H1 (cell line): ENCODE results near the gene GPR150. TPM values are rescaled to one million over a fixed set of nuclear protein-coding genes. Genes with fewer than 3 reads are reported as not detected.

Source experiments
- CTCF ChIA-PET: fragments of 300-600 bp; sonication (Branson Sonifier 250); formaldehyde crosslinking; loops from one replicate; lab custom pipeline; 2021; ENCODE audit not compliant: partially characterized antibody; lab: Charles Lee
- POLR2A ChIA-PET: fragments of 300-600 bp; sonication (Branson Sonifier 250); formaldehyde crosslinking; loops from one replicate; lab custom pipeline; 2021; ENCODE audit warnings: inconsistent platforms; ENCODE audit not compliant: partially characterized antibody; lab: Charles Lee
- DNase-seq, 2 experiments: peaks; one replicate each; pipeline versions ENCODE4 v3.0.0 to v3.0.0-alpha.2; 2010 to 2022; ENCODE audit warnings: low spot score in 2 of 2, low read depth in 1 of 2, mixed read lengths in 1 of 2
- FAIRE-seq: peaks from 2 replicates; lab custom pipeline; 2011; peaks lifted over from hg19 to GRCh38; lab: Jason Lieb, UNC
- H2AFZ ChIP-seq: 2 replicates; pipeline ENCODE4 v1.8.1; 2012; ENCODE audit warnings: low read length, inconsistent platforms
- H2AK5ac ChIP-seq: 2 replicates; pipeline ENCODE4 v1.6.1; 2013; ENCODE audit warnings: low read depth, low read length
- H2BK120ac ChIP-seq: replicated peaks from 2 replicates; pipeline ENCODE3; 2013; ENCODE audit warnings: low read depth, low read length, inconsistent platforms
- H2BK12ac ChIP-seq: 2 replicates; pipeline ENCODE4 v1.6.1; 2013; ENCODE audit warnings: low read depth, low read length
- H2BK15ac ChIP-seq: 2 replicates; pipeline ENCODE4 v1.6.1; 2013; ENCODE audit warnings: low read length
- H2BK20ac ChIP-seq: 2 replicates; pipeline ENCODE4 v1.6.1; 2013; ENCODE audit warnings: low read length
- H2BK5ac ChIP-seq: 2 replicates; pipeline ENCODE4 v1.6.1; 2013; ENCODE audit warnings: low read depth, low read length
- H3K14ac ChIP-seq: 2 replicates; pipeline ENCODE4 v1.6.1; 2013; ENCODE audit warnings: inconsistent platforms; ENCODE audit not compliant: insufficient read length
- H3K18ac ChIP-seq: 2 replicates; pipeline ENCODE4 v1.6.1; 2013; ENCODE audit warnings: low read length; ENCODE audit errors: extremely low read depth
- H3K23ac ChIP-seq: 2 replicates; pipeline ENCODE4 v1.6.1; 2013; ENCODE audit warnings: inconsistent platforms; ENCODE audit not compliant: insufficient read length
- H3K23me2 ChIP-seq: 2 replicates; pipeline ENCODE4 v1.6.1; 2013; ENCODE audit warnings: low read depth, low read length
- H3K27ac ChIP-seq: 2 replicates; pipeline ENCODE4 v1.6.1; 2011; ENCODE audit warnings: low read depth, low read length, inconsistent platforms
- H3K27me3 ChIP-seq, 4 experiments: replicated peaks in 1 of 4; 1 replicate in 1 of 4; 2 replicates in 3 of 4; pipeline versions ENCODE4 v1.6.1 to v1.8.1; 2011 to 2013; ENCODE audit warnings: low read length in 3 of 4, mild to moderate bottlenecking in 3 of 4, inconsistent platforms in 2 of 4, mixed read lengths in 2 of 4, moderate library complexity in 1 of 4; ENCODE audit not compliant: control insufficient read depth in 3 of 4, insufficient read depth in 3 of 4; ENCODE audit errors: extremely low read depth in 1 of 4
- H3K36me3 ChIP-seq, 4 experiments: 2 replicates each; pipeline versions ENCODE4 v1.6.1 to v1.8.1; 2011 to 2013; ENCODE audit warnings: mild to moderate bottlenecking in 4 of 4, low read length in 3 of 4, moderate library complexity in 2 of 4, control low read depth in 1 of 4, inconsistent platforms in 1 of 4; ENCODE audit not compliant: insufficient read depth in 4 of 4, control insufficient read depth in 2 of 4
- H3K4ac ChIP-seq: replicated peaks from 2 replicates; pipeline ENCODE3; 2013; ENCODE audit warnings: low read length, low read depth, mixed read lengths, inconsistent platforms; ENCODE audit not compliant: insufficient read length
- H3K4me1 ChIP-seq, 4 experiments: replicated peaks in 1 of 4; 1 replicate in 1 of 4; 2 replicates in 3 of 4; pipeline versions ENCODE4 v1.6.1 to v1.8.1; 2011 to 2013; ENCODE audit warnings: low read length in 3 of 4, inconsistent platforms in 2 of 4, mixed read lengths in 1 of 4; ENCODE audit not compliant: insufficient read depth in 4 of 4, control insufficient read depth in 3 of 4
- H3K4me2 ChIP-seq, 2 experiments: 2 replicates each; pipeline versions ENCODE4 v1.6.1 to v1.8.1; 2011 to 2013; ENCODE audit warnings: low read depth in 2 of 2, low read length in 2 of 2, control low read depth in 1 of 2, inconsistent platforms in 1 of 2, mild to moderate bottlenecking in 1 of 2; ENCODE audit not compliant: insufficient read depth in 1 of 2
- H3K4me3 ChIP-seq, 4 experiments: fragments of 200-600, 300-600 bp in 1 of 4; sonication (generic), shearing (Covaris generic), sonication (Bioruptor Twin) in 1 of 4; 2 replicates each; pipeline versions ENCODE4 v1.5.1 to v1.8.1; 2011 to 2016; ENCODE audit warnings: low read length in 4 of 4, low read depth in 3 of 4, control low read depth in 2 of 4, inconsistent platforms in 2 of 4, mild to moderate bottlenecking in 2 of 4, mixed read lengths in 1 of 4, moderate library complexity in 1 of 4; ENCODE audit not compliant: insufficient read depth in 2 of 4; ENCODE audit errors: extremely low read depth in 1 of 4
- H3K56ac ChIP-seq: replicated peaks from 2 replicates; pipeline ENCODE3; 2013; ENCODE audit warnings: low read depth, mild to moderate bottlenecking, mixed read lengths, low read length, inconsistent platforms; ENCODE audit not compliant: insufficient read length
- H3K79me1 ChIP-seq: 2 replicates; pipeline ENCODE4 v1.6.1; 2013; ENCODE audit warnings: low read depth, low read length, control low read depth
- H3K79me2 ChIP-seq, 2 experiments: 2 replicates each; pipeline versions ENCODE4 v1.6.1 to v1.8.1; 2012 to 2013; ENCODE audit warnings: low read length in 2 of 2, mild to moderate bottlenecking in 2 of 2, inconsistent platforms in 1 of 2; ENCODE audit not compliant: insufficient read depth in 2 of 2, control insufficient read depth in 1 of 2
- H3K9ac ChIP-seq, 4 experiments: replicated peaks in 1 of 4; 1 replicate in 1 of 4; 2 replicates in 3 of 4; pipeline versions ENCODE4 v1.6.1 to v1.8.1; 2011 to 2013; ENCODE audit warnings: low read depth in 3 of 4, low read length in 3 of 4, control low read depth in 2 of 4, mild to moderate bottlenecking in 2 of 4, moderate library complexity in 2 of 4, inconsistent platforms in 1 of 4; ENCODE audit errors: extremely low read depth in 1 of 4
- H3K9me3 ChIP-seq, 2 experiments: 2 replicates each; pipeline versions ENCODE4 v1.6.1 to v1.8.1; 2012 to 2013; ENCODE audit warnings: mild to moderate bottlenecking in 2 of 2, moderate library complexity in 2 of 2, control low read depth in 1 of 2, inconsistent platforms in 1 of 2, low read depth in 1 of 2, low read length in 1 of 2, mixed read lengths in 1 of 2; ENCODE audit not compliant: insufficient read depth in 2 of 2
- H4K20me1 ChIP-seq, 2 experiments: replicated peaks in 1 of 2; 2 replicates each; pipeline versions ENCODE3 to v1.8.1; 2011 to 2013; ENCODE audit warnings: inconsistent platforms in 2 of 2, low read length in 2 of 2, mild to moderate bottlenecking in 1 of 2; ENCODE audit not compliant: insufficient read depth in 2 of 2, control insufficient read depth in 1 of 2
- H4K5ac ChIP-seq: 2 replicates; pipeline ENCODE4 v1.6.1; 2013; ENCODE audit warnings: low read length, low read depth, mixed read lengths, inconsistent platforms; ENCODE audit not compliant: insufficient read length
- H4K8ac ChIP-seq: 2 replicates; pipeline ENCODE4 v1.8.0; 2013; ENCODE audit warnings: mild to moderate bottlenecking, moderate library complexity, low read length, inconsistent platforms; ENCODE audit not compliant: insufficient read depth; ENCODE audit errors: extremely low read depth
- H4K91ac ChIP-seq: replicated peaks from 2 replicates; pipeline ENCODE3; 2013; ENCODE audit warnings: low read length, mixed read lengths, inconsistent platforms; ENCODE audit not compliant: insufficient read length
- ATF2 ChIP-seq: IDR thresholded peaks from 2 replicates; pipeline ENCODE4 v1.6.1; 2012; ENCODE audit warnings: low read length, inconsistent platforms
- BCL11A ChIP-seq, 2 experiments: IDR thresholded peaks; one replicate each; pipeline ENCODE4 v1.6.1; 2011; ENCODE audit warnings: low read depth in 2 of 2, low read length in 2 of 2, mild to moderate bottlenecking in 2 of 2
- CREB1 ChIP-seq: IDR thresholded peaks from 2 replicates; pipeline ENCODE4 v1.6.1; 2012; ENCODE audit warnings: inconsistent platforms
- CTCF ChIP-seq, 3 experiments: IDR thresholded peaks; 1 replicate in 2 of 3; 2 replicates in 1 of 3; pipeline versions ENCODE4 v1.5.1 to v1.6.1; 2011; ENCODE audit warnings: low read length in 3 of 3, mild to moderate bottlenecking in 3 of 3, inconsistent platforms in 2 of 3, low read depth in 1 of 3, moderate library complexity in 1 of 3; ENCODE audit not compliant: insufficient read depth in 1 of 3; ENCODE audit errors: control extremely low read depth in 1 of 3
- POLR2AphosphoS5 ChIP-seq: IDR thresholded peaks from 2 replicates; pipeline ENCODE4 v1.6.1; 2011; ENCODE audit warnings: low read depth, low read length
- SIN3A ChIP-seq, 2 experiments: IDR thresholded peaks in 1 of 2; conservative IDR thresholded peaks in 1 of 2; 2 replicates each; pipeline ENCODE4 v1.6.1; 2011 to 2012; ENCODE audit warnings: low read length in 2 of 2, improper control_type of control experiment in 1 of 2, low read depth in 1 of 2, mild to moderate bottlenecking in 1 of 2
- SUZ12 ChIP-seq: fragments of 200-600 bp; sonication (generic); IDR thresholded peaks from 2 replicates; pipeline ENCODE4 v1.6.1; 2012; ENCODE audit warnings: mild to moderate bottlenecking, inconsistent platforms, low read length, moderate library complexity, mixed read lengths
- TBP ChIP-seq: IDR thresholded peaks from 2 replicates; pipeline ENCODE4 v1.6.1; 2011; ENCODE audit warnings: low read depth, low read length, improper control_type of control experiment
- WGBS, 2 experiments: shearing (Covaris generic) in 1 of 2; methylation state at CpG; one replicate each; pipeline versions ENCODE4 v1.1.6 to v1.1.7; 2013 to 2015; ENCODE audit warnings: low lambda C conversion rate in 2 of 2, mixed read lengths in 2 of 2, inconsistent platforms in 1 of 2, low coverage in 1 of 2, missing lambda C conversion rate in 1 of 2; ENCODE audit not compliant: insufficient replicate concordance in 2 of 2, insufficient coverage in 1 of 2, insufficient read length in 1 of 2; ENCODE audit errors: extremely low coverage in 1 of 2, missing lambda C conversion rate in 1 of 2; 5-methylcytosine and 5-hydroxymethylcytosine counted together
- polyA plus RNA-seq, 7 experiments: library from polyadenylated mRNA; depleted of rRNA in 3 of 7; stranded (reverse) in 5 of 7; unstranded in 2 of 7; fragments of >200 nt in 5 of 7; fragments of 200-250 nt in 2 of 7; gene quantifications; 1 replicate in 5 of 7; 2 replicates in 1 of 7; 4 replicates in 1 of 7; pipeline versions ENCODE4 v1.2.1 to v1.2.3, GENCODE V29; 2011 to 2013; ENCODE audit warnings: missing spikeins in 2 of 7, mixed read lengths in 2 of 7
- total RNA-seq: library from RNA; stranded (reverse); fragmentation: NEBNext Ultra II Directional; extraction: Animal tissue kit (Norgen Biotek cat#: 25700); gene quantifications from 2 replicates; pipeline ENCODE4 v1.2.1, GENCODE V29; 2021

GPR150 gene
- total and polyA plus RNA-seq, 2 of the 8 experiments (the other 6 are each of a cell fraction or from before 2014, with no cell fraction given) = 0.14 TPM; not detected in 1

- ChIA-PET POLR2A (interaction anchor here (0.7 kb wide), 1 partner anchor 35 kb away, joined by 3 read pairs; no protein-coding TSS in a partner anchor), CTCF (no interaction called here)
- H2BK120ac ChIP-seq = no peak overlapping the region
- H4K8ac ChIP-seq = no peak overlapping the region
- no peak overlapping the region for H2BK20ac ChIP-seq
- no peak overlapping the region for H3K14ac ChIP-seq
- H3K27ac ChIP-seq = no peak overlapping the region
- H4K20me1 ChIP-seq = no peaks in the 10 kb centered on the region
- H2BK12ac ChIP-seq = no peak overlapping the region
- no peak overlapping the region for H2BK5ac ChIP-seq
- H3K9ac ChIP-seq = no peak overlapping the region
- no peak overlapping the region for H3K23ac ChIP-seq
- H3K23me2 ChIP-seq = no peaks in the 10 kb centered on the region
- H3K4me3 ChIP-seq = no peak overlapping the region
- peaks cover 0 to 6% of the 10 kb centered on the region in 2 experiments; a peak in 2 of 4 replicates for H3K9me3 ChIP-seq
- H3K27me3 ChIP-seq = no peaks in the 10 kb centered on the region
- H3K36me3 ChIP-seq = no peaks in the 10 kb centered on the region
- no peak overlapping the region for H4K5ac ChIP-seq
- no peaks in the 10 kb centered on the region for H3K79me1 ChIP-seq
- no peak overlapping the region for H3K4ac ChIP-seq
- 94% methylated on average over 3 of the region's 3 CpGs; no CpG with 5 or more reads in 1 of the 2 experiments for WGBS, 2 experiments
- H2AFZ ChIP-seq = no peak overlapping the region
- DNase-seq (no peak), FAIRE-seq (no peak)
- no peak overlapping the region for H2BK15ac ChIP-seq
- H3K4me2 ChIP-seq = no peak overlapping the region
- H3K56ac ChIP-seq = no peak overlapping the region
- H3K18ac ChIP-seq = no peak overlapping the region
- H4K91ac ChIP-seq = no peak overlapping the region
- no peak overlapping the region for H2AK5ac ChIP-seq
- H3K4me1 ChIP-seq = no peaks in the 10 kb centered on the region
- TF ChIP-seq POLR2AphosphoS5 = no peak
- TF ChIP-seq TBP = no peak
- TF ChIP-seq SIN3A (conservative IDR thresholded peaks at IDR 0.05 in 1 of 2, IDR thresholded peaks at IDR 0.05 in 1 of 2; ENCODE audit: low read depth in 1 of 2, low read length in 2 of 2) = no peak
- no peak for TF ChIP-seq CREB1
- TF ChIP-seq ATF2 = no peak
- no peak for TF ChIP-seq SUZ12
- no peak for TF ChIP-seq BCL11A (IDR thresholded peaks at IDR 0.05; ENCODE audit: low read depth in 2 of 2, low read length in 2 of 2)
- no peak for TF ChIP-seq CTCF (IDR thresholded peaks at IDR 0.05; ENCODE audit: control extremely low read depth in 1 of 3, insufficient read depth in 1 of 3, low read depth in 1 of 3, low read length in 3 of 3)
- no peaks in the 10 kb centered on the region for H3K79me2 ChIP-seq
Observed at GRCh38 chr5:95609711-95610110, 10.2 kb upstream of the GPR150 start.
